ENCODE data around the gene NDUFAF2.

Gene NDUFAF2

DNA sequence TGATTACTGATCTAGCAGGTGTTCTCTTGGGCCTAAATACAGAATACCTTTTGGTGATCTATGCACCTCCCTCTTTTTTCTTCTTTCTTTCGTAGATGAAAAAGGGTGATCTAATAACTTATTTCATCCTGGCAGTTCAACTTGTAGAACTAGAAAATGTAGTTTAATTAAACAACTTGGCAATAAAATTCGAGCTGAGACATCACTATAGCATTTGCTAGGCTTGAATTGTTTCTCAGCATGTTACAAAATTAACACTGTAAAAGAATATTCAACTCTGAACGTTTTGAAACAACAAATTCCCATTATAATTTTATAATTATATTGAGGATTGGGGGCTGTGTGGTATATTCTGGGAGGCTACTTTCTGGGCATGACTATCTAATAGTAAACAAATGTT, 197.8 kb downstream of the NDUFAF2 start:
- peak; percentile 8 for DNase-seq (ENCODE audit: low read depth)
- no peak overlapping the region for H3K4me3 ChIP-seq (ENCODE audit: low read length)
- TF ChIP-seq, protein P1, sequence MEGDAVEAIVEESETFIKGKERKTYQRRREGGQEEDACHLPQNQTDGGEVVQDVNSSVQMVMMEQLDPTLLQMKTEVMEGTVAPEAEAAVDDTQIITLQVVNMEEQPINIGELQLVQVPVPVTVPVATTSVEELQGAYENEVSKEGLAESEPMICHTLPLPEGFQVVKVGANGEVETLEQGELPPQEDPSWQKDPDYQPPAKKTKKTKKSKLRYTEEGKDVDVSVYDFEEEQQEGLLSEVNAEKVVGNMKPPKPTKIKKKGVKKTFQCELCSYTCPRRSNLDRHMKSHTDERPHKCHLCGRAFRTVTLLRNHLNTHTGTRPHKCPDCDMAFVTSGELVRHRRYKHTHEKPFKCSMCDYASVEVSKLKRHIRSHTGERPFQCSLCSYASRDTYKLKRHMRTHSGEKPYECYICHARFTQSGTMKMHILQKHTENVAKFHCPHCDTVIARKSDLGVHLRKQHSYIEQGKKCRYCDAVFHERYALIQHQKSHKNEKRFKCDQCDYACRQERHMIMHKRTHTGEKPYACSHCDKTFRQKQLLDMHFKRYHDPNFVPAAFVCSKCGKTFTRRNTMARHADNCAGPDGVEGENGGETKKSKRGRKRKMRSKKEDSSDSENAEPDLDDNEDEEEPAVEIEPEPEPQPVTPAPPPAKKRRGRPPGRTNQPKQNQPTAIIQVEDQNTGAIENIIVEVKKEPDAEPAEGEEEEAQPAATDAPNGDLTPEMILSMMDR (IDR thresholded peaks at IDR 0.05; ENCODE audit: insufficient read depth, low read depth, low read length, missing control alignments), result no peak

DNA sequence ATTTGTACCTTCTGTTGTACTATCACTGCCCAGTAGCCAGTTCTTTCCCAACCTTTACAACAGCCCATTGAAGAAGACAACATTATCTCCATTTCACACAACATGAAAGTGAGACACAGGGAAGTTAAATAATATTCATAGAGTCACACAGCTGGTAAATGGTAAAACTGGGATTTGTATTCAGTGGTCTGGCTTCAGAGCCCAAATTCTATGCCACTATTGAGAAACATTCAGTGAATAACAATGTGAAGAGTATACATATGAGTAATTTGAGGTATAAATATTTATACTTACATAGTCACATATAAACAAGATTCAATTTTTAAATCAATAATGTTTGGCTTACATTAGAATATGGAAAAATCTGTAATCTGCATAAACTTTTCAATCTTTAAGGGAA, 203.5 kb downstream of the NDUFAF2 start:
- TF ChIP-seq, protein P1 (IDR thresholded peaks at IDR 0.05; ENCODE audit: insufficient read depth, low read depth, low read length, missing control alignments), result no peak
- DNase-seq (ENCODE audit: low read depth), result no peak
- no peak overlapping the region for H3K4me3 ChIP-seq (ENCODE audit: low read length)

GRCh38 chr5:61151893-61152292, 206.9 kb downstream of the NDUFAF2 start:
- TF ChIP-seq, protein P1 (IDR thresholded peaks at IDR 0.05; ENCODE audit: insufficient read depth, low read depth, low read length, missing control alignments), result no peak
- H3K4me3 ChIP-seq (ENCODE audit: low read length), result no peak overlapping the region
- DNase-seq (ENCODE audit: low read depth), result no peak

DNA sequence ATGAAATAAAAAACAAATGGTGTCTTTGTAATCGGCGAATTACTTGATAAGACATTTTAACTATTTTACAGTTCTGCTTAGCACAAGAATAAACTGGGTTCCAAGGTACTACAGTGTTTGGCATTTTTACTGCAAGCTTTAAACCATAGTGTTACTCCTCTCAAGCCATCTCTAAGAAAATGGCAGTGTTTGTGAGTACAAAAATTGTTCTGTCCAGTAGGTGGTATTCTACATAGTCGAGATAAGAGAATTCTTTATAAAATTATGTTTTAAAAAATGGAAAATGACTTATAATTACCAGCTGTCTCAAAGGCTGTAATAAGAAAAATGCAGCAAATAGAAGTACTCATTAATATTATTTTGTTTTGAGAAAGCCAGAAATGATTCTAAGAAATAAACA, 214.1 kb downstream of the NDUFAF2 start:
- H3K4me3 ChIP-seq (ENCODE audit: low read length), result no peak overlapping the region
- DNase-seq (ENCODE audit: low read depth), result no peak
- TF ChIP-seq, protein P1 (IDR thresholded peaks at IDR 0.05; ENCODE audit: insufficient read depth, low read depth, low read length, missing control alignments), result no peak

DNA sequence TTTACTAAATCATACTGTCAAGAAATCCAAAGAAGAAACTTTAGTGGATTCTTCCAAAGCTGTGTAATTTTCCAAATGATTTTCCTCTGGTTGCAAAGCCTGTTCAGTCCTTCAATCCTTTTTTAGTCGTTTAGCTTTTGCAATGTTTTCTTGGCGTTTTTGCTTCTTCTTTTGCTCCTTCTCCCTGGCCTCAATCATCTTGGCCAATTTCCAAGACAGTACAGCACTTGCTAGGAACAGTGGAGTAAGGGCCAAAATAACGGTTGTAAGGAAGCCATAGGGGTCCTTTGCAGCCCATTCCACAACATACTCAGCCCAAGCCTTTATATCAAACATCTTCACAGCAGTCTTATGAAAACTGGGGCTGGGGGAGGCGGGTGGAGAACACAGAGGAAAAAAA, 214.8 kb downstream of the NDUFAF2 start:
- DNase-seq (ENCODE audit: low read depth), result no peak
- TF ChIP-seq, protein P1 (IDR thresholded peaks at IDR 0.05; ENCODE audit: insufficient read depth, low read depth, low read length, missing control alignments), result no peak
- H3K4me3 ChIP-seq (ENCODE audit: low read length), result no peak overlapping the region

DNA sequence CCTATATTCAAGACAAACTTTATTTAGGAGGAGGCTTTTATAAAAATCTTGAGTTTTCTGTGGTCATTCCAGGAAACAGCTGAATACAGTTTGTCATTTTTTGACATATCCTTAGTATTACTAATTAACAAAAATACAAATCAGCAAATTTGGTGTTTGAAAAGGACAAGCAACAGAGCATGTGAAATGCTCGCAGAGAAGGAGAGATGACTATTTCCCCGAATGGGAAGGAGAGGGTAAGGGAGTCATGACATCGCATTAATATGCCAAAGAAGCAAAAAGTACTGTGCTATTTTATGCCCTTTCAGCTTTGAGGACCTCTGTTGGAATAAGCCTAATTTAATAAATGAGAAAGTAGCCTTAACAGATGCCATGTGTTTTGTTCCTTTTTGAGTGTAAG, 215.5 kb downstream of the NDUFAF2 start:
- DNase-seq (ENCODE audit: low read depth), result no peak
- TF ChIP-seq, protein P1 (IDR thresholded peaks at IDR 0.05; ENCODE audit: insufficient read depth, low read depth, low read length, missing control alignments), result no peak
- H3K4me3 ChIP-seq (ENCODE audit: low read length), result no peak overlapping the region

GRCh38 chr5:61162010-61162831, 217.2 kb downstream of the NDUFAF2 start, which contains the start of gene SMIM15:
TSS of gene SMIM15 (minus strand) at chr5:61162468. CDS start at chr5:61160171, 2,297 bp downstream.
- TF ChIP-seq, protein P1 (IDR thresholded peaks at IDR 0.05; ENCODE audit: insufficient read depth, low read depth, low read length, missing control alignments), result no peak
- peak; percentile 88 for DNase-seq (ENCODE audit: low read depth)
- peak within 1 kb of the TSS; percentile 92 for H3K4me3 ChIP-seq (ENCODE audit: low read length)

Measured in epithelial cell of esophagus (primary cell).